ENCODE results near the gene USH2A. TPM values are rescaled to one million over a fixed set of nuclear protein-coding genes. Genes with fewer than 3 reads are reported as not detected.

USH2A gene
- total RNA-seq, 2 experiments from 2014 or later, result not detected

GRCh38 chr1:216210081-216210480 lies 213.2 kb downstream of the USH2A start:
- H3K36me3 Mint-ChIP-seq (ENCODE audit: low read depth), result no peaks in the 10 kb centered on the region
- H3K4me3 Mint-ChIP-seq, result no peak overlapping the region
- H3K9me3 Mint-ChIP-seq (ENCODE audit: insufficient read depth), result no peaks in the 10 kb centered on the region
- ATAC-seq (no peak), DNase-seq (no peak)
- ChIA-PET CTCF (no interaction called here), POLR2A (no interaction called here)
- no peaks in the 10 kb centered on the region for H3K4me1 Mint-ChIP-seq (ENCODE audit: low read depth)
- H3K27me3 Mint-ChIP-seq (ENCODE audit: low read depth), result no peaks in the 10 kb centered on the region
- H3K27ac Mint-ChIP-seq, result no peak overlapping the region

DNA sequence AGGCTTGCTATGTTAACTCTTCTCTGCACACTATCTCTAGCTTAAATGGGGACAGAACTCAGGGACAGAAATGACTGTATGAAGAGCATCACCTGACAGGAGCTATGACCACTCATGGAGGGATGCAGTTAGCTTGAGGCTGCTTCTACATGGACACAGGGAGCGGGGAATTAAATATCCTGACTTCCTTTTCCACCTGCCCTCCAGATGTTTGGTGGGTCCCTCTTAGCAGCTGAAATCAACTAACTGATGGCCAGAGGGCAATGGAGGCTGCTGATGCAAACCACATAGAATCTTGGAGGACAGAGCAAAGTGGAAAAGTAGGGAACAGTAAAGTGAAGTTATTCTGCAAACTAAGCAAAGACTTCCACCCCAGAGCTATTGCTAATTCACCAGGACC lies 214.1 kb downstream of the USH2A start:
- CTCF ChIA-PET, result no interaction called here
- POLR2A ChIA-PET, result no interaction called here
- Mint-ChIP-seq H3K36me3 (ENCODE audit: low read depth) (no peaks in the 10 kb centered on the region), H3K27ac (no peak overlapping the region), H3K4me1 (ENCODE audit: low read depth) (no peaks in the 10 kb centered on the region), H3K9me3 (ENCODE audit: insufficient read depth) (no peaks in the 10 kb centered on the region), H3K27me3 (ENCODE audit: low read depth) (no peaks in the 10 kb centered on the region), H3K4me3 (no peak overlapping the region)
- ATAC-seq, result no peak
- no peak for DNase-seq

- no peak for DNase-seq
- H3K36me3 Mint-ChIP-seq (ENCODE audit: low read depth), result no peaks in the 10 kb centered on the region
- CTCF ChIA-PET, result no interaction called here
- POLR2A ChIA-PET, result no interaction called here
- H3K27ac Mint-ChIP-seq, result no peak overlapping the region
- H3K4me1 Mint-ChIP-seq (ENCODE audit: low read depth), result no peaks in the 10 kb centered on the region
- no peak overlapping the region for H3K4me3 Mint-ChIP-seq
- ATAC-seq, result no peak
- H3K9me3 Mint-ChIP-seq (ENCODE audit: insufficient read depth), result no peaks in the 10 kb centered on the region
- H3K27me3 Mint-ChIP-seq (ENCODE audit: low read depth), result no peaks in the 10 kb centered on the region
These were observed 216.1 kb downstream of the USH2A start for GRCh38 chr1:216207154-216207553.

GRCh38 chr1:216205176-216205575 lies 218.1 kb downstream of the USH2A start:
- no peaks in the 10 kb centered on the region for H3K4me1 Mint-ChIP-seq (ENCODE audit: low read depth)
- DNase-seq, result no peak
- ChIA-PET POLR2A (no interaction called here), CTCF (no interaction called here)
- no peak for ATAC-seq
- no peak overlapping the region for H3K27ac Mint-ChIP-seq
- no peaks in the 10 kb centered on the region for H3K27me3 Mint-ChIP-seq (ENCODE audit: low read depth)
- no peak overlapping the region for H3K4me3 Mint-ChIP-seq
- H3K36me3 Mint-ChIP-seq (ENCODE audit: low read depth), result no peaks in the 10 kb centered on the region
- H3K9me3 Mint-ChIP-seq (ENCODE audit: insufficient read depth), result peaks cover 3% of the 10 kb centered on the region

- H3K4me3 Mint-ChIP-seq, result no peak overlapping the region
- POLR2A ChIA-PET, result no interaction called here
- ATAC-seq (no peak), DNase-seq (no peak)
- CTCF ChIA-PET, result no interaction called here
- peaks cover 3% of the 10 kb centered on the region for H3K9me3 Mint-ChIP-seq (ENCODE audit: insufficient read depth)
- no peak overlapping the region for H3K27ac Mint-ChIP-seq
- H3K4me1 Mint-ChIP-seq (ENCODE audit: low read depth), result no peaks in the 10 kb centered on the region
- H3K36me3 Mint-ChIP-seq (ENCODE audit: low read depth), result no peaks in the 10 kb centered on the region
- H3K27me3 Mint-ChIP-seq (ENCODE audit: low read depth), result no peaks in the 10 kb centered on the region
These were observed 221.3 kb downstream of the USH2A start for GRCh38 chr1:216201946-216202345.

DNA sequence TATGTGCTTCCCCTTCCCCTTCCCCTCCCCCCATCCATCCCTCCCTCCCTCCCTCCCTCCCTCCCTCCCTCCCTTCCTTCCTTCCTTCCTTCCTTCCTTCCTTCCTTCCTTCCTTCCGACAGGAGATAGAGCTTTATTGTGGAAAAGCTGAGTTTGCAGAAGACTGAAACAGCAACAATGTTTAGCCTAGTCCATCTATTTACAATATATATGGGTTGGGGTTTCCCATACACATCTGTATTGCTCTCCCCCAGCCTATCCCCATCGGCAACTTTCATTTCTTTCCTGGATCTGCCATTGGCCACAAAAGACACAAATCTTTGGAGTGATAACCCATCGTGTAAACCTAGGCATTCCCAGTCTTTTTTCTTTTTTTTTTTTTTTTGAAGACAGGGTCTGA lies 222.3 kb downstream of the USH2A start:
- CTCF ChIA-PET, result no interaction called here
- Mint-ChIP-seq H3K9me3 (ENCODE audit: insufficient read depth) (peaks cover 3% of the 10 kb centered on the region), H3K27ac (no peak overlapping the region), H3K4me1 (ENCODE audit: low read depth) (no peaks in the 10 kb centered on the region), H3K4me3 (no peak overlapping the region), H3K36me3 (ENCODE audit: low read depth) (no peaks in the 10 kb centered on the region), H3K27me3 (ENCODE audit: low read depth) (no peaks in the 10 kb centered on the region)
- ATAC-seq (no peak), DNase-seq (no peak)
- POLR2A ChIA-PET, result no interaction called here

- H3K9me3 Mint-ChIP-seq (ENCODE audit: insufficient read depth), result no peaks in the 10 kb centered on the region
- ChIA-PET POLR2A (no interaction called here), CTCF (no interaction called here)
- H3K4me1 Mint-ChIP-seq (ENCODE audit: low read depth), result no peaks in the 10 kb centered on the region
- no peak overlapping the region for H3K27ac Mint-ChIP-seq
- DNase-seq (no peak), ATAC-seq (no peak)
- H3K36me3 Mint-ChIP-seq (ENCODE audit: low read depth), result no peaks in the 10 kb centered on the region
- H3K4me3 Mint-ChIP-seq, result no peak overlapping the region
- no peaks in the 10 kb centered on the region for H3K27me3 Mint-ChIP-seq (ENCODE audit: low read depth)
These were observed 228.5 kb downstream of the USH2A start for GRCh38 chr1:216194721-216195120.

- no peak overlapping the region for H3K27ac Mint-ChIP-seq
- CTCF ChIA-PET, result no interaction called here
- ATAC-seq, result no peak
- no peaks in the 10 kb centered on the region for H3K9me3 Mint-ChIP-seq (ENCODE audit: insufficient read depth)
- no peak overlapping the region for H3K4me3 Mint-ChIP-seq
- no peaks in the 10 kb centered on the region for H3K36me3 Mint-ChIP-seq (ENCODE audit: low read depth)
- DNase-seq, result no peak
- no peaks in the 10 kb centered on the region for H3K4me1 Mint-ChIP-seq (ENCODE audit: low read depth)
- H3K27me3 Mint-ChIP-seq (ENCODE audit: low read depth), result no peaks in the 10 kb centered on the region
- POLR2A ChIA-PET, result no interaction called here
These were observed 229.3 kb downstream of the USH2A start for GRCh38 chr1:216193839-216194443.

DNA sequence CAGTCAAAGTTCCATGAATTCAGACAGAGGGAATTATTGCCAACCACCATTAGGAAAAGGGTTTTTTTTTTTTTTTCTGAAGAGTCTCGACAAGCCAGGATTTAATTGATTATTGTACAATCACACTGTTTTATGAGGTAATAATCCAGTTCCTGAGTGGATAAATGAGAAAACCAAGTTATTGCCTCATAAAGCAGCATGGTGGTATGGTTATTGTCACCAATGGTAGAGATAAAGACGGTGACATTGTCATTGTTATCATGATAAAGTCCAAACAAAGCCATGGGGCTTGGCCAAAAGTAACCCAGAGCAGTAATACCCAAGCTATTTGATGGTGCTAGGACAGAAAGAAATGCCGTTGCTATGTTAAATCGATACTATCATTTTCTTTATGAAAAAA lies 232.8 kb downstream of the USH2A start:
- DNase-seq, result no peak
- Mint-ChIP-seq H3K9me3 (ENCODE audit: insufficient read depth) (no peaks in the 10 kb centered on the region), H3K36me3 (ENCODE audit: low read depth) (no peaks in the 10 kb centered on the region), H3K27me3 (ENCODE audit: low read depth) (no peaks in the 10 kb centered on the region), H3K4me3 (no peak overlapping the region), H3K27ac (no peak overlapping the region), H3K4me1 (ENCODE audit: low read depth) (no peaks in the 10 kb centered on the region)
- ChIA-PET CTCF (no interaction called here), POLR2A (no interaction called here)
- ATAC-seq, result no peak

GRCh38 chr1:216186816-216187215 lies 236.4 kb downstream of the USH2A start:
- H3K36me3 Mint-ChIP-seq (ENCODE audit: low read depth), result no peaks in the 10 kb centered on the region
- ChIA-PET POLR2A (no interaction called here), CTCF (no interaction called here)
- no peaks in the 10 kb centered on the region for H3K4me1 Mint-ChIP-seq (ENCODE audit: low read depth)
- H3K27ac Mint-ChIP-seq, result no peak overlapping the region
- no peak for ATAC-seq
- no peak overlapping the region for H3K4me3 Mint-ChIP-seq
- H3K27me3 Mint-ChIP-seq (ENCODE audit: low read depth), result no peaks in the 10 kb centered on the region
- DNase-seq, result no peak
- H3K9me3 Mint-ChIP-seq (ENCODE audit: insufficient read depth), result no peaks in the 10 kb centered on the region

- no peaks in the 10 kb centered on the region for H3K4me1 Mint-ChIP-seq (ENCODE audit: low read depth)
- DNase-seq, result no peak
- H3K36me3 Mint-ChIP-seq (ENCODE audit: low read depth), result no peaks in the 10 kb centered on the region
- no peak overlapping the region for H3K4me3 Mint-ChIP-seq
- H3K9me3 Mint-ChIP-seq (ENCODE audit: insufficient read depth), result no peaks in the 10 kb centered on the region
- CTCF ChIA-PET, result no interaction called here
- H3K27ac Mint-ChIP-seq, result no peak overlapping the region
- POLR2A ChIA-PET, result no interaction called here
- H3K27me3 Mint-ChIP-seq (ENCODE audit: low read depth), result no peaks in the 10 kb centered on the region
- ATAC-seq, result no peak
These were observed 237.1 kb downstream of the USH2A start for GRCh38 chr1:216186141-216186540.

- DNase-seq (no peak), ATAC-seq (no peak)
- Mint-ChIP-seq H3K36me3 (ENCODE audit: low read depth) (no peaks in the 10 kb centered on the region), H3K27ac (no peak overlapping the region), H3K4me1 (ENCODE audit: low read depth) (no peaks in the 10 kb centered on the region), H3K4me3 (no peak overlapping the region), H3K27me3 (ENCODE audit: low read depth) (no peaks in the 10 kb centered on the region), H3K9me3 (ENCODE audit: insufficient read depth) (no peaks in the 10 kb centered on the region)
- ChIA-PET POLR2A (no interaction called here), CTCF (interaction anchor here (1.4 kb wide), 1 partner anchor 37 kb away, joined by 3 read pairs; no protein-coding TSS in a partner anchor)
These were observed 239.0 kb downstream of the USH2A start for GRCh38 chr1:216184126-216184680.

DNA sequence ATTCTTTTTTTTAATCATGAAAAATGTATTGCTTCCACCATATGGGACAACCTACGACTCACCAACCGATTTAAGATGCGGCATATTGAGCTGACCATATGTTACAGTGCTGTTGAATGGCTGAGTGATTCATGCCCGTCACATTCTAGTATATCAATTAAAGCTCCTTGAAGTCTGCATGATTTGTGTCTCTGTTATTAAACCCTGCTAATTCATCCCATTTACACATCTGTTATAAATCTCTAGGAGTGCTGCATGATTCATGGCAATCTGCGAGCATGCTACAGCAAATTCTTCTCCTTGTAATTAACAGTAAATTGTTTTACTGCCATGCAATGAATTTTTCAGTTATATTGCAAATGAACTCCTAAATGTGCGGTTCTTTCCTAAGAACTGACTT lies 239.8 kb downstream of the USH2A start:
- ATAC-seq (no peak), DNase-seq (no peak)
- no peaks in the 10 kb centered on the region for H3K27me3 Mint-ChIP-seq (ENCODE audit: low read depth)
- H3K4me3 Mint-ChIP-seq, result no peak overlapping the region
- no peaks in the 10 kb centered on the region for H3K36me3 Mint-ChIP-seq (ENCODE audit: low read depth)
- ChIA-PET CTCF (no interaction called here), POLR2A (no interaction called here)
- H3K4me1 Mint-ChIP-seq (ENCODE audit: low read depth), result no peaks in the 10 kb centered on the region
- no peaks in the 10 kb centered on the region for H3K9me3 Mint-ChIP-seq (ENCODE audit: insufficient read depth)
- H3K27ac Mint-ChIP-seq, result no peak overlapping the region
